Stimulated activated naive B cell treated with anti-CD40 and anti-IgM and Interleukin-4, amounts not matched to agents 10 μg/mL and 1 μg/mL and 100 μg/mL, for 72 hours (primary cell): Measurements from ENCODE around the gene RBMXL3.
"Not testable (repeated sequence)": the region's sequence is repeated elsewhere in the genome, so short reads cannot be mapped to it uniquely, and the experiment has no call there.

Experiments used
- ATAC-seq, 2 donors: fragments of 150-1000 bp; cut with Tn5 transposase; replicated peaks; 2 replicates each; pipeline ENCODE4 v1.10.0; 2021; ENCODE audit warnings: moderate library complexity in 1 of 2
- DNase-seq: peaks from one replicate; pipeline ENCODE4 v3.0.0; 2021
- H3K27ac Mint-ChIP-seq: one replicate; pipeline ENCODE4 v1.8.0; 2022; ENCODE audit warnings: mild to moderate bottlenecking, mixed read lengths
- H3K27me3 Mint-ChIP-seq, 2 donors: one replicate each; pipeline ENCODE4 v1.8.0; 2022; ENCODE audit warnings: mixed read lengths in 2 of 2
- H3K36me3 Mint-ChIP-seq, 2 donors: one replicate each; pipeline ENCODE4 v1.8.0; 2022; ENCODE audit warnings: mixed read lengths in 2 of 2, mild to moderate bottlenecking in 1 of 2
- H3K4me1 Mint-ChIP-seq, 2 donors: one replicate each; pipeline ENCODE4 v1.8.0; 2022; ENCODE audit warnings: mixed read lengths in 2 of 2, mild to moderate bottlenecking in 1 of 2
- H3K4me3 Mint-ChIP-seq, 2 donors: one replicate each; pipeline ENCODE4 v1.8.0; 2022; ENCODE audit warnings: mild to moderate bottlenecking in 2 of 2, mixed read lengths in 2 of 2, moderate library complexity in 1 of 2
- H3K9me3 Mint-ChIP-seq, 2 donors: one replicate each; pipeline ENCODE4 v1.8.0; 2022; ENCODE audit warnings: mixed read lengths in 2 of 2, mild to moderate bottlenecking in 1 of 2

Gene RBMXL3

DNA sequence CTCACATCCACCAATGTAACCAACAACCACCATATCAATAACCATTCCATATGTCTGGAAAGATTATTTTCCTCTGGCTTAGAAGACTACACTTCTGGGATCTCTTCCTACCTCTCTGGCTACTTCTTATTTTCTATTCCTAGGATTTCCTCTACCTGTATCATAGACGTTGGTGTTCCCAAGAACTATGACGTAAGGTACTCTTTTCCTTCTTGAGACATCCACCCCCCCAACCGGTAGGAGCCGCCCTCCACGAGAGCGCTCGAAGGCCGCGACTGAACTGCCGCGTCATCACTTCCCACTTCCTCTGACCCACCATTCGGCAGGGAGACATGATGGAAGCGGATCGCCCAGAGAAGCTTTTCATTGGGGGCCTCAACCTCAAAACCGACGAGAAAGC lies at the start of gene RBMXL3:
TSS of gene RBMXL3 (plus strand) at position 301 of the 400 bp plus-strand sequence. CDS start at position 333, 32 bp downstream.
- DNase-seq (no peak), ATAC-seq (no peak)
- no peak within 1 kb of the TSS for H3K4me3 Mint-ChIP-seq
- H3K27me3 Mint-ChIP-seq, result no peaks in the 10 kb centered on the region
- no peaks in the 10 kb centered on the region for H3K4me1 Mint-ChIP-seq
- H3K36me3 Mint-ChIP-seq, result no peaks in the 10 kb centered on the region
- H3K9me3 Mint-ChIP-seq, result peaks cover 4 to 5% of the 10 kb centered on the region in 2 donors
- H3K27ac Mint-ChIP-seq, result no peak within 1 kb of the TSS

DNA sequence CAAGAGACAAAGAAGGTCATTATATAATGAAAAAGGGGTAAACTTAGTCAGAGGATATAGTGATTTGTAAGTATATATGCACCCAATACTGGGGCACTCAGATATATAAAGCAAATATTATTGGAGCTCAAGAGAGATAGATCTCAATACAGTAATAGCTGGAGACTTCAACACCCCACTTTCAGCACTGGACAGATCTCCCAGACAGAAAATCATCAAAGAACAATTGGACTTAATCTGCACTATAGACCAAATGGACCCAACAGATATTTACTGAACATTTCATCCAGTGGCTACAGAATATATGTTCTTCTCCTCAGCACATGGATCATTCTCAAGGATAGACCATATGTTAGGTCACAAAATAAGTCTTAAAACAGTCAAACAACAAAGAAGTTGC lies 47.2 kb upstream of the RBMXL3 start:
- no peak overlapping the region for H3K4me3 Mint-ChIP-seq
- peaks cover 0 to 8% of the 10 kb centered on the region in 2 donors for H3K27me3 Mint-ChIP-seq
- peaks cover 1 to 10% of the 10 kb centered on the region in 2 donors for H3K9me3 Mint-ChIP-seq
- ATAC-seq (no peak), DNase-seq (no peak)
- H3K27ac Mint-ChIP-seq, result no peak overlapping the region
- no peaks in the 10 kb centered on the region for H3K4me1 Mint-ChIP-seq
- H3K36me3 Mint-ChIP-seq, result no peaks in the 10 kb centered on the region

DNA sequence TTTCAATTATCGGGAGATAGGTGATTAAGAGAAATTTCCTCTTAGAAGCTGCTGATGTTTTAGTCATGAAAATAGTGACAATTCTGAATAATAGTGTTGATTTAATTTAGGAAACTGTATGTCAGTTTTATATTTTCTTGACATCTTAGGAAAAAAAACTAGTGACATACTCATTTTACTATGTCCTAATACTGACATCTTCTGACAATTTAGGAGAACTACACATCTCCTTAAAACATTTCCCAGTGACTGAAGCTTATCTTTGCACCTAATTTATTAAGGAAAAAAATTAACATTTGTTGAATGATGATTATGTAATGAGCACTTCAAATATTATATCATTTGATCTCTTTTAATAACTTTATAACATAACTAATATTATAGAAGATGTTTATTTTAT lies 42.0 kb upstream of the RBMXL3 start:
- Mint-ChIP-seq H3K4me1 (no peaks in the 10 kb centered on the region), H3K27me3 (peaks cover 0 to 2% of the 10 kb centered on the region in 2 donors), H3K9me3 (peaks cover 1 to 8% of the 10 kb centered on the region in 2 donors), H3K4me3 (no peak overlapping the region), H3K36me3 (no peaks in the 10 kb centered on the region), H3K27ac (no peak overlapping the region)
- DNase-seq, result no peak
- no peak for ATAC-seq

GRCh38 chrX:115173181-115173580 lies 16.0 kb upstream of the RBMXL3 start:
- DNase-seq (no peak), ATAC-seq (no peak)
- no peaks in the 10 kb centered on the region for H3K9me3 Mint-ChIP-seq

GRCh38 chrX:115174548-115174947 lies 14.7 kb upstream of the RBMXL3 start:
- DNase-seq (no peak), ATAC-seq (no peak)
- Mint-ChIP-seq H3K4me1 (no peaks in the 10 kb centered on the region), H3K27me3 (no peaks in the 10 kb centered on the region), H3K36me3 (no peaks in the 10 kb centered on the region), H3K9me3 (no peaks in the 10 kb centered on the region), H3K27ac (no peak overlapping the region), H3K4me3 (no peak overlapping the region)

More at GRCh38 chrX:115173181-115173580, 16.0 kb upstream of the RBMXL3 start:
- Mint-ChIP-seq H3K27me3 (no peaks in the 10 kb centered on the region), H3K36me3 (no peaks in the 10 kb centered on the region), H3K4me1 (no peaks in the 10 kb centered on the region), H3K27ac (no peak overlapping the region), H3K4me3 (no peak overlapping the region)

GRCh38 chrX:115177932-115178331 lies 11.3 kb upstream of the RBMXL3 start:
- Mint-ChIP-seq H3K27ac (no peak overlapping the region), H3K27me3 (peaks cover 0 to 4% of the 10 kb centered on the region in 2 donors), H3K4me3 (no peak overlapping the region), H3K36me3 (no peaks in the 10 kb centered on the region), H3K4me1 (no peaks in the 10 kb centered on the region), H3K9me3 (no peaks in the 10 kb centered on the region)
- no peak for ATAC-seq
- DNase-seq, result no peak

DNA sequence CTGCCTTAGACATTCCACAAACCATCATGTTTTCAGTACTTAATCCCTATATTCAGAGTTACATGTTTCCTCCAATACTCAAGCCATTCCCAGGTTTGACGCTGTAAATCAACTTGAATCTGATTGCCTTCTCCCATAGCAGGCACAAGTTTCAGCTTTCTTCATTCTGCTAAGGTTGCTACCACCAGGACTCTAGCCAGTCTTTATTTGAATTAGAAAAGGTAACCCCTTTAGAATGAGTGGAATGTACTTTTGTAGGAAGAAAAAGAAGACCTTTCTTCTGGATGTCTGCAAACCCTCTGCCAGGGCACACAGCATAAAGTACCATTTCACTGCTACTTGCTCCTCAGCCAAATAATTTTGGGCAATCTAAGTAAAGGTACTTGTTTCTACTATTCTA lies 10.7 kb upstream of the RBMXL3 start:
- H3K27me3 Mint-ChIP-seq, result peaks cover 0 to 4% of the 10 kb centered on the region in 2 donors

DNA sequence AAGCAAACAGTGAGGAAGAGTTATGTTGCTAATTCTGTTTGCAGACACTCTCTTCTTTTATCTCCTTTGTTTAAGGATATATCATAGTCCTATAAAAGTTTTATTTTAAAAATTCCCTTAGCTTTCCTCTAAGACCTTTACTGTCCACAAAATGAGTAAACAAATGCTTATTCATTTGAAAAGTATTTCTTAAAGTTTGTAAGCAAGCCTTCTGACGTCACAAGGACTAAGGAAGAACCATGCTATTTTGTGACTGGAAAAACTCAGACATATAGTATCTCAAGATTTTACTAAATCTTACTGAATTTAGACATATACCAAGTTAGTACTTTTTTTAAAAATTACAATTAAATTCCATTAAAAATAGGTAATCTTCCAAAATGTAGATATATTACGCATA lies 5.2 kb upstream of the RBMXL3 start:
- no peak overlapping the region for H3K27ac Mint-ChIP-seq
- no peaks in the 10 kb centered on the region for H3K36me3 Mint-ChIP-seq
- peaks cover 2% of the 10 kb centered on the region in 2 donors for H3K9me3 Mint-ChIP-seq
- DNase-seq (no peak), ATAC-seq (no peak)
- H3K4me1 Mint-ChIP-seq, result no peaks in the 10 kb centered on the region
- H3K4me3 Mint-ChIP-seq, result no peak overlapping the region
- peaks cover 0 to 4% of the 10 kb centered on the region in 2 donors for H3K27me3 Mint-ChIP-seq

More for the DNA sequence above, 10.7 kb upstream of the RBMXL3 start:
- no peak overlapping the region for H3K4me3 Mint-ChIP-seq
- no peaks in the 10 kb centered on the region for H3K4me1 Mint-ChIP-seq
- DNase-seq (no peak), ATAC-seq (no peak)
- no peaks in the 10 kb centered on the region for H3K36me3 Mint-ChIP-seq
- H3K27ac Mint-ChIP-seq, result no peak overlapping the region
- H3K9me3 Mint-ChIP-seq, result no peaks in the 10 kb centered on the region

- Mint-ChIP-seq H3K36me3 (no peaks in the 10 kb centered on the region), H3K27me3 (no peaks in the 10 kb centered on the region), H3K4me1 (no peaks in the 10 kb centered on the region), H3K4me3 (no peak overlapping the region), H3K9me3 (peaks cover 4 to 5% of the 10 kb centered on the region in 2 donors), H3K27ac (no peak overlapping the region)
- ATAC-seq (no peak), DNase-seq (no peak)
Observed at GRCh38 chrX:115189646-115190635, 731 bp downstream of the RBMXL3 start.

GRCh38 chrX:115190636-115191489 lies 1.7 kb downstream of the RBMXL3 start:
- no peaks in the 10 kb centered on the region for H3K27me3 Mint-ChIP-seq
- H3K4me3 Mint-ChIP-seq, result no peak overlapping the region
- H3K36me3 Mint-ChIP-seq, result no peaks in the 10 kb centered on the region
- H3K4me1 Mint-ChIP-seq, result no peaks in the 10 kb centered on the region
- ATAC-seq, result no peak
- H3K9me3 Mint-ChIP-seq, result peaks cover 4 to 5% of the 10 kb centered on the region in 2 donors
- DNase-seq, result no peak
- H3K27ac Mint-ChIP-seq, result no peak overlapping the region

DNA sequence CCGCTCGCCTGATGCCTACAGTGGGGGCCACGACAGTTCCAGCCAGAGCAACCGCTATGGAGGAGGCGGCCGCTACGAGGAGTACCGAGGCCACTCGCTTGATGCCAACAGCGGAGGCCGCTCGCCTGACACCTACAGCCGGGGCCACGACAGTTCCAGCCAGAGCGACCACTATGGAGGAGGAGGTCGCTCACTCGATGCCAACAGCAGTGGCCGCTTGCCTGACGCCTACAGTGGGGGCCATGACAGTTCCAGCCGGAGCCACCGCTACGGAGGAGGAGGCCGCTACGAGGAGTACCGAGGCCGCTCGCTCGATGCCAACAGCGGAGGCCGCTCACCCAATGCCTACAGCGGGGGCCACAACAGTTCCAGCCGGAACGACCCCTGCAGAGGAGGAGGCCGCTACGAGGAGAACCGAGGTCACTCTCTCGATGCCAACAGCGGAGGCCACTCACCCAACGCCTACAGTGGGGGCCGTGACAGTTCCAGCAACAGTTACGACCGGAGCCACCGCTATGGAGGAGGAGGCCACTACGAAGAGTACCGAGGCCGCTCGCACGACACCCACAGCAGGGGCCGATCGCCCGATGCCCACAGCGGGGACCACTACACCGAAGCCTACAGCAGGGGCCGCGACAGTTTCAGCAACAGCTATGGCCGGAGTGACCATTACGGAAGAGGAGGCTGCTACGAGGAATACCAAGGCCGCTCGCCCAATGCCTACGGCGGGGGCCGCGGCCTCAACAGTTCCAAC lies 2.5 kb downstream of the RBMXL3 start:
- peaks cover 5% of the 10 kb centered on the region in 2 donors for H3K9me3 Mint-ChIP-seq
- no peak overlapping the region for H3K27ac Mint-ChIP-seq
- no peaks in the 10 kb centered on the region for H3K4me1 Mint-ChIP-seq
- no peak overlapping the region for H3K4me3 Mint-ChIP-seq
- DNase-seq, result no peak
- no peaks in the 10 kb centered on the region for H3K27me3 Mint-ChIP-seq
- no peak for ATAC-seq
- H3K36me3 Mint-ChIP-seq, result no peaks in the 10 kb centered on the region

DNA sequence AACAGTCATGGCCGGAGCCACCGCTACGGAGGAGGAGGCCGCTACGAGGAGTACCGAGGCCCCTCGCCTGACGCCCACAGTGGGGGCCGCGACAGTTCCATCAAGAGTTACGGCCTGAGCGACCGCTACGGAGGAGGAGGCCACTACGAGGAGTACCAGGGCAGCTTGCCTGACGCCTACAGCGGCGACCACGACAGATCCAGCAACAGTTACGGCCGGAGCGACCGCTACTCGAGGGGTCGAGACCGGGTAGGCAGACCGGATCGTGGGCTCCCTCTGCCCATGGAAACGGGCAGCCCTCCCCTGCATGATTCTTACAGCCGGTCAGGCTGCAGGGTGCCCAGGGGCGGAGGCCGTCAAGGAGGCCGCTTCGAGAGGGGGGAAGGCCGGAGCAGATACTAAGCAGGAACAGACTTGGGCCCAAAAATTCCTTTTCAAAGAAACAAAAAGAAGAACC lies 3.1 kb downstream of the RBMXL3 start:
- peaks cover 5 to 6% of the 10 kb centered on the region in 2 donors for H3K9me3 Mint-ChIP-seq
- H3K4me1 Mint-ChIP-seq, result no peaks in the 10 kb centered on the region
- no peak for ATAC-seq
- H3K27me3 Mint-ChIP-seq, result no peaks in the 10 kb centered on the region
- H3K36me3 Mint-ChIP-seq, result no peaks in the 10 kb centered on the region
- no peak for DNase-seq
- H3K27ac Mint-ChIP-seq, result no peak overlapping the region
- no peak overlapping the region for H3K4me3 Mint-ChIP-seq

DNA sequence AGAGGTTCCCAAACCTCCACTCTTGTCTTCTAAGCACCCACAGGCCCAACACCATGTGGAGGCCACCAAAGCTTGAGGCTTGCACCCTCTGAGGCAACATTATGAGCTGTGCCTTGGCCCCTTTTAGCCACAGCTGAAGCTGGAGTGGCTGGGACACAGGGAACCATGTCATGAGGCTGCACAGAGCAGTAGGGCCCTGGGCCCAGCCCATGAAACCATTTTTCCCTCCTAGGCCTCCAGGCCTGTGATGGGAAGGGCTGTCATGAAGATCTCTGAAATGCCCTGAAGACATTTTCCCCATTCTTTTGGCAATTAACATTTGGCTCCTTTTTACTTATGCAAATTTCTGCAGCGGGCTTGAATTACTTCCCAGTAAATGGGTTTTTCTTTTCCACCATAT lies 14.8 kb downstream of the RBMXL3 start:
- DNase-seq, result no peak
- Mint-ChIP-seq H3K9me3 (peaks cover 12 to 28% of the 10 kb centered on the region in 2 donors), H3K27me3 (no peaks in the 10 kb centered on the region), H3K36me3 (no peaks in the 10 kb centered on the region), H3K4me3 (no peak overlapping the region), H3K4me1 (no peaks in the 10 kb centered on the region), H3K27ac (no peak overlapping the region)
- ATAC-seq, result no peak

- H3K4me3 Mint-ChIP-seq, H3K27ac Mint-ChIP-seq, H3K36me3 Mint-ChIP-seq, H3K27me3 Mint-ChIP-seq, ATAC-seq, DNase-seq, H3K4me1 Mint-ChIP-seq: not testable (repeated sequence)
- H3K9me3 Mint-ChIP-seq, result peaks cover 3 to 12% of the 10 kb centered on the region in 2 donors
Observed at GRCh38 chrX:115209547-115209946, 20.3 kb downstream of the RBMXL3 start.
